Coronary artery (tissue), 2 donors: Measurements from ENCODE around the gene PRH2.

ENCODE experiments used
- DNase-seq: peaks from one replicate; pipeline ENCODE4 v3.0.0-alpha.2; 2017; ENCODE audit warnings: low spot score
- H3K27ac ChIP-seq, 2 donors: fragments of 200-600 bp; sonication (generic); one replicate each; pipeline ENCODE4 v1.5.1; 2016 to 2019
- H3K4me3 ChIP-seq: fragments of 200-600 bp; sonication (generic); 2 replicates; pipeline ENCODE4 v1.5.1; 2016; ENCODE audit warnings: mild to moderate bottlenecking, moderate library complexity
- CTCF ChIP-seq: fragments of 200-600 bp; sonication (generic); IDR thresholded peaks from one replicate; pipeline ENCODE4 v1.5.1; 2019; ENCODE audit warnings: antibody characterized with exemption

Gene PRH2

GRCh38 chr12:10901427-10901826 is 27.6 kb upstream of the PRH2 start:
- no peak overlapping the region for H3K4me3 ChIP-seq
- no peak for DNase-seq
- H3K27ac ChIP-seq, result no peak overlapping the region
- no peak for TF ChIP-seq CTCF

- no peak for TF ChIP-seq CTCF
- Histone ChIP-seq H3K27ac (no peak overlapping the region), H3K4me3 (no peak overlapping the region)
- no peak for DNase-seq
Observed at GRCh38 chr12:10904686-10905085, 24.4 kb upstream of the PRH2 start.

GRCh38 chr12:10909462-10909861 is 19.6 kb upstream of the PRH2 start, which contains the start of gene TAS2R13:
TSS of gene TAS2R13 (minus strand) at chr12:10909562. CDS start at chr12:10909298, 264 bp downstream.
- no peak for DNase-seq
- TF ChIP-seq CTCF, result no peak
- no peak within 1 kb of the TSS for H3K27ac ChIP-seq
- no peak within 1 kb of the TSS for H3K4me3 ChIP-seq

DNA sequence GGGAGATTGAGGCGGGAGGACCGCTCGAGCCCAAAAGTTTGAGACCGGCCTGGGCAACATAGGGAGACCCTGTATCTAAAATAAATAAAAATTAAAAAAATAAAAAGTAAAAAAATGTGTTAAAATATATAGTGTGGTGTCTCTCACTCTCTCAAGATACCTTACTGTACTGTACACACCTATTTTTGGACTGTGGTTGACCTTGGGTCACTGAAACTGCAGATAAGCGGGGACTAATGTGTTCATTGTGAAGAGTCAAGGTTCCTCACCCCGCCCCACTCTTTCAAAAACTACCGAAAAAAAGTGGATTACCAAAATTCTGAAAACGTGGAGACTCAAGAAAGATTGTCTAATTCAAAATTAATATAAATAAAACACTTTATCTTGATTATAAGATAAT is 18.7 kb upstream of the PRH2 start:
- Histone ChIP-seq H3K4me3 (no peak overlapping the region), H3K27ac (no peak overlapping the region)
- DNase-seq, result no peak
- TF ChIP-seq CTCF, result no peak

DNA sequence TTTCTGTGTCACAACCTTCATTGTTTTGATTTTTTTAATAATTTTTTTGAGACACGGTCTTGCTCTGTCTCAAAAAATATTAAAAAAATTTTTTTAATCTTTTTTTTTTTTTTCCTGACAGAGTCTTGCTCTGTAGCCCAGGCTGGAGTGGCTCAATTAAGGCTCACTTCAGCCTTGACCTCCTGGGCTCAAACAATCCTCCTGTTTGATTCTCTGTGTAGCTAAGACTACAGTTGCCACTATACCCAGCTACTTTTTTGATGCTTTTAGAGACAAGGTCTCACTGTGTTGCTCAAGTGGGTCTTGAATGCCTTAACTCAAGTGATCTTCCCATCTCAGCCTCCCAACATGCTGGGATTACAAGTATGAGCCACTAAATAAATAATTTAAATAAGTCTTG is 9.2 kb upstream of the PRH2 start:
- Histone ChIP-seq H3K27ac (no peak overlapping the region), H3K4me3 (no peak overlapping the region)
- no peak for TF ChIP-seq CTCF
- DNase-seq, result no peak

- no peak overlapping the region for H3K4me3 ChIP-seq
- DNase-seq, result no peak
- TF ChIP-seq CTCF, result no peak
- no peak overlapping the region for H3K27ac ChIP-seq
Observed at GRCh38 chr12:10926269-10926668, 2.8 kb upstream of the PRH2 start.

GRCh38 chr12:10936506-10936905 is 7.5 kb downstream of the PRH2 start:
- H3K27ac ChIP-seq, result no peak overlapping the region
- H3K4me3 ChIP-seq, result no peak overlapping the region
- DNase-seq, result no peak
- TF ChIP-seq CTCF, result no peak
